Measurements from ENCODE around the gene SLC17A4.
"Not testable (repeated sequence)": the region's sequence is repeated elsewhere in the genome, so short reads cannot be mapped to it uniquely, and the experiment has no call there.

Gene SLC17A4, protein sequence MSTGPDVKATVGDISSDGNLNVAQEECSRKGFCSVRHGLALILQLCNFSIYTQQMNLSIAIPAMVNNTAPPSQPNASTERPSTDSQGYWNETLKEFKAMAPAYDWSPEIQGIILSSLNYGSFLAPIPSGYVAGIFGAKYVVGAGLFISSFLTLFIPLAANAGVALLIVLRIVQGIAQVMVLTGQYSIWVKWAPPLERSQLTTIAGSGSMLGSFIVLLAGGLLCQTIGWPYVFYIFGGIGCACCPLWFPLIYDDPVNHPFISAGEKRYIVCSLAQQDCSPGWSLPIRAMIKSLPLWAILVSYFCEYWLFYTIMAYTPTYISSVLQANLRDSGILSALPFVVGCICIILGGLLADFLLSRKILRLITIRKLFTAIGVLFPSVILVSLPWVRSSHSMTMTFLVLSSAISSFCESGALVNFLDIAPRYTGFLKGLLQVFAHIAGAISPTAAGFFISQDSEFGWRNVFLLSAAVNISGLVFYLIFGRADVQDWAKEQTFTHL

DNA sequence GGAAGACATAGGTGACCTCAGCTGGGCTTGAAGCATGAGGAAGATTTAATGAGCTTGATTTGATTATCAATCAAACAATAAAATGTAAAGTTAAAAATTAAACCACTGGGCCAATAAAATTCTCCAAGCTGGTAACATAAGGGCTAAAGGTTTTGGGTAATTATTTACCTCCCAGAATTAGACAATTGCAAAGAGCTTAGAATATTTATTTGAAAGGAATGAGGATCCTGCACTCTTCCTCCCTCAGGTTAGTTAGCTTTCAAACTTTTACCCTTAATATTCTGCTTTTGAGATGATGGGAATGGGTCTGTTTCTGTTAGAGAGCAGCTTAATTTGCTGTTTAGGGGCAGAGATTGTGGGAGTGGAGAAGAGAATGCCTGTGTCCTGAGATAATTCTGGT is at the start of gene SLC17A4:
Gene SLC17A4 (plus strand): TSS at position 208 of the 400 bp plus-strand sequence. CDS start 7,221 bp downstream, outside the sequence.
- no peak for DNase-seq (ENCODE audit: low read depth)

DNA sequence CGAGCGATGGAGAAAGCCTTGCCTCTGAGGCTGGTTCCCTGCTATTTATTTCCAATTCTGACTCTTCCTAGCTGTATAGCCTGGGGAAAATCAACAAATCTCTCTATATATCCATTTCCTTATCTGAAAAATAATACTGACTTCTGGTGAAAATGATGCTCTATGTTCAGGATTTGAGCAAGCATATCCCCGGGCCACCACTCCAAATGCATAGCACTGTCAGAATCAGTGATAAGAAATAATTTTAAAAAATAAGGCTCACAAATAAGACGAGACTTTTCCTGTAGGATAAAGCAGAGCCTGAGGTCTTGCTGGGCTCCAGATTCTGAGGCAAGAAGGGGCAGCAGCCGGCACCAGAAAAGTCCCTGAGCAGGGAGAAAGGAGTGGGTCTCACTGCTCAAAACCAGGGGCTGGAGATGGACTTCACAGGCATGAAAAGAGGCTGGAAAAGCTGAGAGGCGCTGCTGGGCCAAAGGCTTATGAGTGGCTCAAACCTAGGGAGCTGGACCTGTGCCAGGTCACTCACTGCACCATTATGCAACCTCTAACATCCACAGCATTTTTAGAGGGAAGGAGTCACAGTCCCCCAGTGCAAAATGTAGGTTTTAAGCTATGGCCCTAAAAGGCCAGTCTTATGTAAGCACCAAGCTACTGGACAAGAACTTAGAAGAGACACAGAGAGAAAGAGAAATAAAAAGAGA is 48.1 kb upstream of the SLC17A4 start:
- no peak for DNase-seq (ENCODE audit: low read depth)

DNA sequence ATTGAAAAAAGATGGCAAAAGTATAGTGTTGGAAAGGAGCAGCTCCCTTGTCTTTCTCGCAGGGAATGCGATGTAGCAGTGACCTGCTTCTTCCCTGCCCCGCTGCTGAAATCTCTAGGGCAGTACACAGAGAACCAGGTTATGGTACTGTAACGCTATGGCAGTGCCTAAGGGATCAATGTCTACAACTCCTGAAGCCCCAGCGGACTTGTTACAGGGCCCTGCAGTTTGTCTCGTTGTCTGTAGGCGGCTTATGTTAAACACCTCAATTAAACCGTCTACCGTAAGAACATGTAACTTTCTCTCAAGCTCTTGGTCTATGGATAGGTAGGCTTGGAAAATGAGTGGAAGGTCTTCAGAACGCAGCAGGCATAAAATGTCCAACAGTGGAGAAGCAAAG is 44.8 kb upstream of the SLC17A4 start:
- DNase-seq (ENCODE audit: low read depth): no peak

DNA sequence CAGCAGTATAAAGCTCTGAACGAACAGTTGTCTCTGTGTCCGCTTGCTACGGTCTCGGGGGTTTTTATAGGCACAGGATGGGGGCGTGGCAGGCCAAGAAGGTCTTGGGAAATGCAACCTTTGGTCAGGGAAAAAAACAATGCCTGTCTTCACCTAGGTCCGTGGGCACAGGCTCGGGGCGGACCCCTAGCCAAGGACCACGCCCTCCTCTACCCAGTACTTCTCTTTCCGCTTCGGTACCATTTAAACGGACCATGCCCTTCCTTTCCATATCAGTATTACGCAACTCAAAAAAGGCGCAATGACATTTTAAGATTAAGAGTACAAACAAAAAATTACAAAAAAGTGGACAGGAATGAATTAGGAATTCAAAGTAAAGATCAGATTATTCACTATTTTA is 44.3 kb upstream of the SLC17A4 start:
- DNase-seq (ENCODE audit: low read depth): no peak

DNA sequence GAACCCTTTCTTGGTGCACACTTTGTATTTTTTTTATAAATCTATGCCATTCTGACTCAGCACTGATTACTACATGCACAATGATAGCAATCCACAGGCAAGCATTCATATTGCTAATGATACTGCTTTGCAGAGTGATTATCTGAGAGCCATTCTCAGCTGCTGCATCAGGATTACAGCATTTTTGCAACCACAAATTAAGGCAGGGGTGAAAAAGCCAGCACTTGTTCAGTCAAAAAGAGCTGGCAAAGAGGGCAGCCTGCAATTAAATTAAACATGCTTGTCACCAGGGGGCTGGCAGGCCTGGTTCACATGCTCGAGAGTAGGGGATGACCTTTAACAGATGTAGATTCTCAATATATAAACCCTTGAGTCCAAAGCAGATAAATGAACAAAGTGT is 40.7 kb upstream of the SLC17A4 start:
- DNase-seq (ENCODE audit: low read depth): no peak

DNA sequence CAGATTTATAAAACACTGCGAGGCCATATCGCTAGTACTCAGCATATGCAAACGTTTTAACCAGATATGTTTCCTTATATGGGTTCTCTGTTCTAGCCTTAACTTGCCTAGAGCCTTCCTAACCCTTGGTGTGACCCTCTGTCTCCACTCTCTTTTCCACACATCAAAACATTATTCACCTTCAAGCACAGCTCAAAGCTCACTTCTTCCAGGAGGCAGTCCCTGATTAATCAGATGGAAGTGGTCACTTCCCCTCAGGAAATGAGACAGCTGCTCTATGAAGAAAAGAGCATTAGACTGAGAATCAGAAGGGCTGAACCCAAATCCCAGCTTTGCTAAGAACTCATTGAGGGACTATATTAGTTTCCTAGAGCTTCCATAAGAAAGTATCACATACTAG is 39.8 kb upstream of the SLC17A4 start:
- DNase-seq (ENCODE audit: low read depth): no peak

DNA sequence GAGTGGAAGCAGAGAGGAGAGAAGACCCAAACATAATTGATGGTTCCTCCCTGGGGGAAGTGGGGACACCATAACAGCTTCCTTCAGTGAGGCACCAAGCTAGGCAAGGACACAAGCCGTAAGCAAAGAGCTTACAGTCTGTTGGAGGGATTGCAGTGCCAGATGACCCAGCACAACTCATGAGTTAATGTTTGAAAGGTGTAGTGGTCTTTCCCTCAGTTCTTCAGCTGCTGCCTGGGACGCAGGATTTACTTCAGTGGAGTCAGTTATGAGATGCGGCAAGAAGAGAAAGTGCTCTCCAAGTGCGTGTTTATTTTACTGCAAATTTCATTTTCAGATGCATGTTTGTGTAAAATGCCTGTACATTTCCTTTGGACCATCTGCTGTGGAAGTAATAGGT is 38.7 kb upstream of the SLC17A4 start:
- no peak for DNase-seq (ENCODE audit: low read depth)

DNA sequence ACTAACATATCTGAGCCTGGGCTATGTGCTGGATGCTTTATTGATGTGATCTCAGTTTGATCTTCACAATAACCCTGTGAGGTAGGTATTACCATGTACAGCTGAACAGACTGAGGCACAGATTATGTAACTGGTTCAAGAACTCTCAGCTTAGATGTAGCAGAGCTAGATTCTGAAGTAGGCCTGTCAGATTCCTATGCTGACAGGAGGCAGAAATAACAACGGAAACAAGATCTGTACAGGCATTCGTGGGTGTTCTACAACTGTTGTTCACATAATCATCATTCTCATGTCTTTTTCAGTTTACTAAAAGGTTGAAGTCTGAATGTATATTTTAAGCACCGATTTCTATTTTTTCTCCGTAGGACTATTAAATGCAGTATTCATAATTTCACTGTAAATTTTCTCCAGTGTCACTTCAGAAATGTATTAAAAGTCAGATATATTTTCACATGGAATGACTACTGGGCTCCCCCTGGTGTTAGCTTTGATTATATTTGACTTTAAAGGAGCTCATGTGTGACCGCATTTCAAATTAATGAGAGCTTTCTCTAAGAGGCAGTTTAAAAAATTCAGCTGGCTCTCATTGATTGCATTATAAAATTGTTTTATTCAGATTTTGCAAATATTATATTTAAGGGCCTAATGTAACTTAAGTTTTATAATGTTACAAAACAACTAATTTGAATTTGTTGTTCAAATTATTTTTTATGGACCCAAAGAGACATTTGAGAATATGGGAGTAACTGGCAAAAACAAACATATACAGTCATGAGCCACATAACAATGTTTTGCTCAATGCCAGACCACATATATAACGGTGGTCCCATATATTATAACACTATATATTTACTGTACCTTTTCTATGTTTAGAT is 36.4 kb upstream of the SLC17A4 start:
- DNase-seq (ENCODE audit: low read depth): no peak

DNA sequence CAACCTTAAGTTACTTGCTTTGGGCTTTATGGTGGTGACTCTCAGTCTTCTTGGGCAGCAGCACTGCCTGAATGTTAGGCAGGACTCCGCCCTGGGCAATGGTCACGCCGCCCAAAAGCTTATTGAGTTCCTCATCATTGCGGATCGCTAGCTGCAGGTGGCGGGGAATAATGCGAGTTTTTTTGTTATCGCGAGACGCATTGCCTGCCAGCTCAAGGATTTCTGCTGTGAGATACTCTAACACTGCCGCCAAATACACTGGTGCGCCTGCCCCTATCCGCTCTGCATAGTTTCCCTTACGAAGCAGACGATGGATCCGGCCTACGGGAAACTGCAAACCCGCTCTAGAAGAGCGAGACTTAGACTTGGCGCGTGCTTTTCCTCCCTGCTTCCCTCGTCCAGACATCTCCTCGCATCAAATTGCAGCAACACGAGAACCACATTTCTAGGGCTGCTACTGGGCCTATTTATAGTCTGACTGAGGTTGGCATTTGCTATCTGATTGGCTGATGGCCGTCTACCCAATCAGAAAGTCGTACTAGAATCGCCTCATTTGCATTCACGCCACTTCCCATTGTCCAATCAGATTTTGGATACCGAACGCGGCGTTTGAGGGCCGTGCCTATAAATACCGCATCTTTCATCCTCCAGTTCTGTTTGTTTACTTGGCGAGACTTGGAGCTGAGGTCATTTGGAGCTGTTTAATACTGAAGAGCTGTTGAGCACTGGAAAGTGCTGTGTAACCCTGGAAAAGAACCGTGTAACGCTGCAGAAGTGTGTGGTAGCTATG is 28.2 kb upstream of the SLC17A4 start:
- DNase-seq (ENCODE audit: low read depth): no peak

DNA sequence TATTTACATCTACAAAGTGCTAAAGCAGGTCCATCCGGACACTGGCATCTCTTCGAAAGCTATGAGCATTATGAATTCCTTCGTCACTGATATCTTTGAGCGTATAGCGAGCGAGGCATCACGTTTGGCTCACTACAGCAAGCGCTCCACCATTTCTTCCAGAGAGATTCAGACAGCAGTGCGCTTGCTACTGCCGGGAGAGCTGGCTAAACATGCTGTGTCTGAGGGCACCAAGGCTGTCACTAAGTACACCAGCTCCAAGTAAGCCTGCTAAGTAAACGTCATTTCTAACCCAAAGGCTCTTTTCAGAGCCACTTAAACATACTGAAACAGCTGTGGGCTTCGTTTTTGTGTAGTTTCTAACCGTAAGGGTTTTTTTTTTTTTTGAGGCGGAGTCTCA is 27.5 kb upstream of the SLC17A4 start:
- DNase-seq (ENCODE audit: low read depth): no peak

DNA sequence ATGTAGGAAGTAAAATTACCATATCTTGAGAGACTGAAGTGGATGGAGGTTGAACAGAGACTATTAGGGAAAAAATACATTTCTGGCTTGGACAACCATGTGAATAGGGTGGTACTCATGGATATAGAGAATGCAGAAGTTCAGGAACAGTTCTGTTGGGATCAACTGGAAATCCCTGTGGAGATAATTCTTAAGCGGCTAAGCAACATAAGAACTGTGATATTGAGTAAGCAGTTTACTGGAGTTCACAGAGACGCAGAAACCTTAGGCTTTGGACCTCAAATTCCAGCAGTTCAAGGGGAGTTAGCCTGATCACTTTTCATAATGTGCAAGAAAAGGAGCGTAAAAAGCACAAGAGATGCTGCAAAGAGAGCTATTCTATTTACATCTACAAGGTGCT is 23.6 kb upstream of the SLC17A4 start:
- DNase-seq (ENCODE audit: low read depth): no peak

DNA sequence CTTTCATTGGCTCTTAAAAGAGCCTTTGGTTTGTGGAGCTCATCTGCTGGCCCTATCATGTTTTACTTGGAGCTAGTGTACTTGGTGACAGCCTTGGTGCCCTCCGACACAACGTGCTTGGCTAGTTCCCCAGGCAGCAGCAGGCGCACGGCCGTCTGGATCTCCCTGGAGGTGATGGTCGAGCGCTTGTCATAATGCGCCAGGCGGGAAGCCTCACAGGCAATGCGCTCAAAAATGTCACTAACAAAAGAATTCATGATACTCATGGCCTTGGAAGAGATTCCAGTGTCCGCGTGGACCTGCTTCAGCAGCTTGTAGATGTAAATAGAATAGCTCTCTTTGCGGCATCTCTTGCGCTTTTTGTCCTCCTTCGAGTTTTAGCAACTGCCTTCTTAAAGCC is 22.8 kb upstream of the SLC17A4 start:
- no peak for DNase-seq (ENCODE audit: low read depth)

DNA sequence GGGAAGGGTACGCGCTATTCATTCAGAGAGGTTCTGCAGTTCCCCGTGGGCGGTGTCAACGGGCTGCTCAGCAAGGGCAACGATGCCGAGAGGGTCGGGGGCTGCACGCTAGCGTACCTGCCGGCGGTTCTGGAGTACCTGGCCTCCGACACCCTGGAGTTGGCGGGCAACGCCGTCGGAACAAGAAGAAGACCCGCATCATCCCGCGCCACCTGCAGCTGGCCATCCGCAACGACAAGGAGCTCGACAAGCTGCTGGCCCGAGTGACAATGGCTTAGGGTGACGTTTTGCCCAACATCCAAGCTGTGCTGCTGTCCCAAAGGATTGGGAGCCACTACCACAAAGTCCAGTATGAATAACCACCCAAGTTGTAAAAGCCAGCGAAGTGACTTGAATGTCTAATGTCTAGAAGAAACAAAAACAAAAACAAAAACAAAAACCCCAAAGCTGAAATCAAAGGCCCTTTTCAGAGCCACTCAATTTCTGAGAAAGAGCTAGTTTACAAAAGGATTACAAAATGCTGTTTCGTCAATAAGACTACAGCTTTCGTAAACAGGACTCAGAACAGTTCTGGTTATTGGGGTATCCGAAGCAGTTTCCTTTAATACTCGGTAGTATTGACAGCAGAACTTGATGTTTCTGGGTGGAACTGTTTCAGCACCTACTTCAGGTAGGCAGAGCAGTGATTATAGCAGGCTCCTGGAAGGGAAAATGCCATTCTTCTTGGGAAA is 21.9 kb upstream of the SLC17A4 start:
- DNase-seq (ENCODE audit: low read depth): no peak

DNA sequence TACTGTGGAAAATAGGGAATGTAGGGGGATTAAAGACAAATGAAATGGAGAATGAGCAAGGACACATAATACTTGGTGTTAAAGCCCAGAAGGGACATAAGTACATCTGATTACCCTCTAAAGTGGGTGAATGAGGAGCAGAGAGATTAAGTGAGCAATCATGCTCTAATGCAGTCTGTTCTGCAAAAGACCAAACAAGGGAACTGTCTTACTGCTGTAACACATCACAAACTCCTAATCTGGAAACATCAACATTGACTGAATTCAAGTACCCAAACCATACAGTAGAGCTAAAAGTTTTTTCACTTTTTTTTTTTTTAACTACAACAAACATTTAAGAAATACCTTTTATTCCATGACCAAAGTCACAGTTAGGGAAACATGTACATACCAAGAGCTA is 19.3 kb upstream of the SLC17A4 start:
- DNase-seq (ENCODE audit: low read depth): no peak

DNA sequence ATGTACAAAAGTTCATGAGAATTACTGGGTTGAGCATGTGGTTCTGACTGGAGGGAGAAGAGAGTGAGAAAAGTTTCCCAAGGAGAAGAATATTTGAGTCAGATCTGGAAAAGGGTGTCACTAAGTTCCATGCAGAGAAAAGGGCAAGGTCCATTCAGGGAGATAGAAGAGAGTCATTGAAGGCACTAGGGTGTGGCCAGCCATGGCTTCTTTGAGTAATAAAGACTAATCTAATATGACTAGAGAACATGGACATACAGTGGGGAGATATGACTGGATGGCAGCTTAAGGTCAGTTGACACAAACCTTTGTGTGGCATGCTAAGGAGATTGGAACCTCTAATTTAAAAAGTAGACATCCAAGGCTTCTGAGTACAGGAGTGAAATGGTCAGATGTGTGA is 10.7 kb upstream of the SLC17A4 start:
- no peak for DNase-seq (ENCODE audit: low read depth)

DNA sequence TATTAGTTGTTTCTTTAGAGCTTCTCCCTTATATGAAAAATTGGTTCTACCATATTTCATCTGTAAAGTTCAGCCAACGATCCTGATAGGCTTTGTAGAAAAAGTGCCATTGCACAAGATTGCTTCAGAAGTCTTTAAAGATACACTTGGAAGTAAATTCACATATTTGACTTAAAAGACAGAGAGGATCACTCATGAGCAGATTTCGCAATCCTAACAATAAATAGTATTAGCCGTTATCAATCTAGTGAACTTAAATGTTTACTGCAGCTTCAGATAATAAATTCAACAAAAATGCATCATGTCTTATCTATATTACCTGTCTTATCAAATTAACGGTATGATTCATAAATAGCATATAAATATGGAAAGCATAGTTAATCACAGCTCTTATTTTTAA is 8.7 kb upstream of the SLC17A4 start:
- no peak for DNase-seq (ENCODE audit: low read depth)

DNA sequence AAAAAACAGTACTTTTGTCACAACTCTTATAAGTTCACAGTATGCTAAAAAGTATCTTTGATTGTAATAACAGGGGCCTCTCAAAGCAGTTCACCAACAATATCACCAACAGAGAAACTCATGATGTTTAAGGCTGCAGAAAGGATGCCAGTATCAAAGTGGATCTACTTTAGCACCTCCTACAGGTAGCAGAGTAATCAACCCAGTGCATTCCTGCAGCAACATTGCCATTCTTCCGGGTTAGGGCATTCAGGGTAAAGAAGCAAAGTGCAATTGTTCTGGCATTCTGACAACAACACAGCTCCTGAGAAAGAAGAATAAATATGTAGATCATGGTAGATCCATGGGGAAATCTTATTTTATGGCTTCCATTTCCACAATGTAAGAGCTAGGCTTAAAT is 7.6 kb upstream of the SLC17A4 start:
- DNase-seq (ENCODE audit: low read depth): no peak

DNA sequence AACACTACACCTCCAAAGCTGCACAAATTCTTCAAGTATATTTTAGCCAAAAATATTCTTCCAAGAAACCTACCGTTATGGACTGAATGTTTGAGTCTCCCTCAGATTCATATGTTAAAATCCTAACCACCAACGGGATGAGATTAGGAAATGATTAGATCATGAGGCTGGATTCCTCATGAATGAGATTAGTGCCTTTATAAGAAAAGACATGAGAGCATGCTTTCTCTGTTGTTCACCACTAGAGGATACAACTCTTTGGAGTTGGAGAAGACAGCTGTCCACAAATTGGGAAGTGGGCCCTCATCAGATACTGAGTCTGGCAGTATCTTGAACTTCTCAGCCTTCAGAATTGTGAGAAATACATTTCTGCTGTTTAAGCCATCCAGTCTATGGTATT is 7.1 kb upstream of the SLC17A4 start:
- DNase-seq (ENCODE audit: low read depth): no peak

DNA sequence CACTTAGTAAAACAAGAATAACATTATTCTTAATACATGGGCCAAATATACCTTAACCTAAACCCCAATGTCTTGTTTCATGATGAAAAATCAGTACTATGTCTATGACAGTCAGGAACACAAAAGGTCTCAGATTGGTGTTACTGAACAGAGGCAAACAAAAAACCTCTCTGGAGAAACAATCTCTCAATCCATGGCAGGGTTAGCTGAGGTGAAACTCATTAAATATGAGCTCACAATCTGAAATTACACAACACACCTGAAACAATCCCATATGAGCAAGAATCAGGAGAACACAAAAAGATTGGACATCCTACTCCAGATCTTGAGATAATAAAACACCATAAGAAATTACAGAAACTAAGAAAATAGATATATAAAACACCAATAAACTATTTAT is 6.5 kb upstream of the SLC17A4 start:
- DNase-seq (ENCODE audit: low read depth): no peak

DNA sequence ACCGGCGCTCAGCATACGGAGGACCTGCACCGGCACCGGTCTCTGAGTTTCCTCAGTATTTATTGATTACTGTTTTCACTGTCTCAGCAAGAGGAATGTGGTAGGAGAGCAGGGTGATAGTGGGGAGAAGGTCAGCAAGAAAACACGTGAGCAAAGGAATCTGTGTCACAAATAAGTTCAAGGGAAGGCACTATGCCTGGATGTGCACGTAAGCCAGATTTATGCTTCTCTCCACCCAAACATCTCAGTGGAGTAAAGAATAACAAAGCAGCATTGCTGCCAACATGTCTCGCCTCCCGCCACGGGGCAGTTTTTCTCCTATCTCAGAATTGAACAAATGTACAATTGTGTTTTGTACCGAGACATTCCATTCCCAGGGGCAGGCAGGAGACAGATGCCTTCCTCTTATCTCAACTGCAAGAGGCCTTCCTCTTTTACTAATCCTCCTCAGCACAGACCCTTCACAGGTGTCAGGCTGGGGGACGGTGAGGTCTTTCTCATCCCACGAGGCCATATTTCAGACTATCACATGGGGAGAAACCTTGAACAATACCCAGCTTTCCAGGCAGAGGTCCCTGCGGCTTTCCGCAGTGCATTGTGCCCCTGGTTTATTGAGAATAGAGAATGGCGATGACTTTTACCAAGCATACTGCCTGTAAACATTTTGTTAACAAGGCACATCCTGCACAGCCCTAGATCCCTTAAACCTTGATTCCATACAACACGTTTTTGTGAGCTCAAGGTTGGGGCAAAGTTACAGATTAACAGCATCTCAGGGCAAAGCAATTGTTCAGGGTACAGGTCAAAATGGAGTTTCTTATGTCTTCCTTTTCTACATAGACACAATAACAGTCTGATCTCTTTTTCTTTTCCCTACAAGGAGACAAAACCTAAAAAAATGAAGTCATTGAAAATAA is 5.7 kb upstream of the SLC17A4 start:
- DNase-seq (ENCODE audit: low read depth): not testable (repeated sequence)

Data from T-helper 22 cell (primary cell).